ENCODE results near the gene ITPR1. TPM values are rescaled to one million over a fixed set of nuclear protein-coding genes. Genes with fewer than 3 reads are reported as not detected.

ITPR1 gene
- total and polyA plus RNA-seq, 10 of the 15 experiments (the other 5 are each of a cell fraction or from before 2014, with no cell fraction given) = 12.2 to 239 (median 28.4) TPM

DNA sequence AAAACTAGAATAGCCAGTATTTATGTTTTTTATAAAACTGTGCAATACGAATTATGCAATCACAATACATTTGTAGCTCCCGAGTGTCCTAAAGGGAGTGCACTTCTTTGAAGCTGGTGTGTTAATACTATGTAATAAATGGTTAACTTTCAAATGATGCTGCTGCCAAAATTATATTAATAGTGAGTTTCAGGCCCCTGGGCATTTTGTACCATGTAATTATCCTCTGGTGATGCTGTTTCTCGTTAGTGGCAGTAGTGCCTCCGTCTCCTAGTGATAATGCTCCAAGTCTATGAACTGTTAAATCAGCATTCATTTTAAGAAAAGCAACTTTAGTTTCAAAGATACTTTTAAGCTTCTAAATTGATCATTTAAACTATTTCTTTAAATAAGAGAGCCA is 353.4 kb downstream of the ITPR1 start:
- CTCF ChIA-PET = interaction anchor here (0.5 to 9.2 kb wide), 8 partner anchors 16 to 851 kb away, joined by 3 to 78 read pairs (median 3); no protein-coding TSS in a partner anchor
- RAD21 ChIA-PET (ENCODE audit: unreplicated experiment) = interaction anchor here (0.8 to 9.5 kb wide), 9 partner anchors 10 to 209 kb away, joined by 3 to 151 read pairs (median 4); partner anchors contain the start of gene BHLHE40
- Histone ChIP-seq H3K36me3 (ENCODE audit: control insufficient read depth in 2 of 2, insufficient read depth in 2 of 2, low read length in 1 of 2) (peaks cover 0 to 2% of the 10 kb centered on the region in 2 experiments; a peak in 1 of 4 replicates), H4K20me1 (ENCODE audit: control insufficient read depth, insufficient read depth) (no peaks in the 10 kb centered on the region), H3K9ac (ENCODE audit: control insufficient read depth, insufficient read depth, low read length) (no peak overlapping the region), H3K9me3 (replicated peaks; ENCODE audit: control insufficient read depth, insufficient read depth, low read length) (no peaks in the 10 kb centered on the region; the same call in 2 of the 3 replicates), H2AFZ (ENCODE audit: control insufficient read depth, low read depth, low read length) (no peak overlapping the region), H3K4me1 (ENCODE audit: control insufficient read depth, insufficient read depth, low read length) (peaks cover 52% of the 10 kb centered on the region), H3K27ac (ENCODE audit: control insufficient read depth, insufficient read depth) (no peak overlapping the region), H3K79me2 (ENCODE audit: control insufficient read depth, insufficient read depth, low read length) (no peaks in the 10 kb centered on the region), H3K27me3 (replicated peaks in 1 of 2; ENCODE audit: control insufficient read depth in 2 of 2, insufficient read depth in 2 of 2, low read length in 1 of 2) (no peaks in the 10 kb centered on the region), H3K4me2 (ENCODE audit: control insufficient read depth, insufficient read depth) (no peak overlapping the region; the same call in 1 of the 2 replicates), H3K4me3 (no peak overlapping the region)
- WGBS (ENCODE audit: insufficient coverage, insufficient replicate concordance, low lambda C conversion rate, missing lambda C conversion rate) = 97% methylated on average over 4 of the region's 4 CpGs
- no peak for TF ChIP-seq CEBPZ (IDR thresholded peaks at IDR 0.05; ENCODE audit: low read depth, low read length)
- TF ChIP-seq HCFC1 (IDR thresholded peaks at IDR 0.05; ENCODE audit: low read length) = no peak
- TF ChIP-seq MYC (IDR thresholded peaks at IDR 0.05; ENCODE audit: insufficient read depth, insufficient read length, insufficient replicate concordance, low read length, severe bottlenecking) = no peak
- TF ChIP-seq SIX5 (IDR thresholded peaks at IDR 0.05; ENCODE audit: low read depth, low read length, severe bottlenecking) = no peak
- no peak for TF ChIP-seq BMI1 (IDR thresholded peaks at IDR 0.05; ENCODE audit: borderline replicate concordance)
- no peak for TF ChIP-seq POLR2AphosphoS5 (IDR thresholded peaks at IDR 0.05; ENCODE audit: low read length)
- TF ChIP-seq, protein P1, sequence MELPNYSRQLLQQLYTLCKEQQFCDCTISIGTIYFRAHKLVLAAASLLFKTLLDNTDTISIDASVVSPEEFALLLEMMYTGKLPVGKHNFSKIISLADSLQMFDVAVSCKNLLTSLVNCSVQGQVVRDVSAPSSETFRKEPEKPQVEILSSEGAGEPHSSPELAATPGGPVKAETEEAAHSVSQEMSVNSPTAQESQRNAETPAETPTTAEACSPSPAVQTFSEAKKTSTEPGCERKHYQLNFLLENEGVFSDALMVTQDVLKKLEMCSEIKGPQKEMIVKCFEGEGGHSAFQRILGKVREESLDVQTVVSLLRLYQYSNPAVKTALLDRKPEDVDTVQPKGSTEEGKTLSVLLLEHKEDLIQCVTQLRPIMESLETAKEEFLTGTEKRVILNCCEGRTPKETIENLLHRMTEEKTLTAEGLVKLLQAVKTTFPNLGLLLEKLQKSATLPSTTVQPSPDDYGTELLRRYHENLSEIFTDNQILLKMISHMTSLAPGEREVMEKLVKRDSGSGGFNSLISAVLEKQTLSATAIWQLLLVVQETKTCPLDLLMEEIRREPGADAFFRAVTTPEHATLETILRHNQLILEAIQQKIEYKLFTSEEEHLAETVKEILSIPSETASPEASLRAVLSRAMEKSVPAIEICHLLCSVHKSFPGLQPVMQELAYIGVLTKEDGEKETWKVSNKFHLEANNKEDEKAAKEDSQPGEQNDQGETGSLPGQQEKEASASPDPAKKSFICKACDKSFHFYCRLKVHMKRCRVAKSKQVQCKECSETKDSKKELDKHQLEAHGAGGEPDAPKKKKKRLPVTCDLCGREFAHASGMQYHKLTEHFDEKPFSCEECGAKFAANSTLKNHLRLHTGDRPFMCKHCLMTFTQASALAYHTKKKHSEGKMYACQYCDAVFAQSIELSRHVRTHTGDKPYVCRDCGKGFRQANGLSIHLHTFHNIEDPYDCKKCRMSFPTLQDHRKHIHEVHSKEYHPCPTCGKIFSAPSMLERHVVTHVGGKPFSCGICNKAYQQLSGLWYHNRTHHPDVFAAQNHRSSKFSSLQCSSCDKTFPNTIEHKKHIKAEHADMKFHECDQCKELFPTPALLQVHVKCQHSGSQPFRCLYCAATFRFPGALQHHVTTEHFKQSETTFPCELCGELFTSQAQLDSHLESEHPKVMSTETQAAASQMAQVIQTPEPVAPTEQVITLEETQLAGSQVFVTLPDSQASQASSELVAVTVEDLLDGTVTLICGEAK (IDR thresholded peaks at IDR 0.05; ENCODE audit: borderline replicate concordance) = no peak
- FAIRE-seq (no peak), ATAC-seq (no peak), DNase-seq (ENCODE audit: low read depth, low spot score) (no peak)
- no TSS peak for BruUV-seq (replicated peaks)
- SMC1A ChIA-PET (ENCODE audit: uncharacterized antibody, unreplicated experiment) = interaction anchor here (0.9 to 10.6 kb wide), 10 partner anchors 10 to 140 kb away, joined by 3 to 185 read pairs (median 4); partner anchors contain the start of gene BHLHE40
- POLR2A ChIA-PET = interaction anchor here (0.7 to 1.5 kb wide), 4 partner anchors 11 to 132 kb away, joined by 3 to 5 read pairs (median 4); no protein-coding TSS in a partner anchor
- intact Hi-C loops (cut with micrococcal nuclease; ENCODE audit: unreplicated experiment) = loop anchor here (1.0 to 5.0 kb wide), 4 partner anchors 12 to 351 kb away; no protein-coding TSS in a partner anchor
- in situ Hi-C loops (cut with MboI) = loop anchor here (5.0 kb wide), 1 partner anchor 131 kb away; the partner anchor contains the start of gene BHLHE40

Measured in GM12878 (cell line).